Measurements from ENCODE around the gene PRSS1. TPM values are rescaled to one million over a fixed set of nuclear protein-coding genes. Genes with fewer than 3 reads are reported as not detected.
"Not testable (repeated sequence)": the region's sequence is repeated elsewhere in the genome, so short reads cannot be mapped to it uniquely, and the experiment has no call there.

The PRSS1 gene
- total RNA-seq, 1 experiment from 2014 or later: not detected

DNA sequence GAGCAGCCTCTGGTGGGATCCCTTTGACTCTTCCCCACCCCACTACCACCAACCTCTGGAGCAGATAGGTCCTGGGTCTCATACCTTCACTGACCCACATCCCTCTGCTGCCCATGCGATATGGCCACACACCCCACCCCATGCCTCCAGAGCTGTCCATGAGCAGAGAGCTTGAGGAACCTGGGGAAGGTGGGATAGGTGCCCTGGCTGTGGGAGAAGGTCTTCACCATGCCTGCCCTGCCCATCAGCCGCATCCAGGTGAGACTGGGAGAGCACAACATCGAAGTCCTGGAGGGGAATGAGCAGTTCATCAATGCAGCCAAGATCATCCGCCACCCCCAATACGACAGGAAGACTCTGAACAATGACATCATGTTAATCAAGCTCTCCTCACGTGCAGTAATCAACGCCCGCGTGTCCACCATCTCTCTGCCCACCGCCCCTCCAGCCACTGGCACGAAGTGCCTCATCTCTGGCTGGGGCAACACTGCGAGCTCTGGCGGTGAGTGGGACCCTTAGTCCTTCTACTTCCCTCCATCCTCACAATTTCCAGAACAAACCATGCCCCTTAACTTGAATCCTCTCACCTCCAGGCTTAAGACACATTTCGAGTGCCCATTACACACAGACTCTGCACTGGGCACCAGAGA lies 2.4 kb downstream of the PRSS1 start:
- H3K36me3 ChIP-seq (ENCODE audit: insufficient read depth, low read length, poor library complexity, severe bottlenecking); DNase-seq (ENCODE audit: low spot score); BruUV-seq (replicated peaks); CTCF ChIA-PET; H3K4me1 ChIP-seq (ENCODE audit: insufficient read depth, low read length, poor library complexity, severe bottlenecking); H3K27me3 ChIP-seq (replicated peaks; ENCODE audit: insufficient read depth, low read depth, low read length, poor library complexity); intact Hi-C loops (cut with micrococcal nuclease; ENCODE audit: unreplicated experiment); H3K9me3 ChIP-seq (ENCODE audit: low read depth, low read length, poor library complexity, severe bottlenecking); H3K27ac ChIP-seq (ENCODE audit: low read depth, low read length, poor library complexity, severe bottlenecking); POLR2A ChIA-PET (ENCODE audit: low non-redundant PET); H3K4me3 ChIP-seq (ENCODE audit: low read depth, low read length, poor library complexity, severe bottlenecking): not testable (repeated sequence)

DNA sequence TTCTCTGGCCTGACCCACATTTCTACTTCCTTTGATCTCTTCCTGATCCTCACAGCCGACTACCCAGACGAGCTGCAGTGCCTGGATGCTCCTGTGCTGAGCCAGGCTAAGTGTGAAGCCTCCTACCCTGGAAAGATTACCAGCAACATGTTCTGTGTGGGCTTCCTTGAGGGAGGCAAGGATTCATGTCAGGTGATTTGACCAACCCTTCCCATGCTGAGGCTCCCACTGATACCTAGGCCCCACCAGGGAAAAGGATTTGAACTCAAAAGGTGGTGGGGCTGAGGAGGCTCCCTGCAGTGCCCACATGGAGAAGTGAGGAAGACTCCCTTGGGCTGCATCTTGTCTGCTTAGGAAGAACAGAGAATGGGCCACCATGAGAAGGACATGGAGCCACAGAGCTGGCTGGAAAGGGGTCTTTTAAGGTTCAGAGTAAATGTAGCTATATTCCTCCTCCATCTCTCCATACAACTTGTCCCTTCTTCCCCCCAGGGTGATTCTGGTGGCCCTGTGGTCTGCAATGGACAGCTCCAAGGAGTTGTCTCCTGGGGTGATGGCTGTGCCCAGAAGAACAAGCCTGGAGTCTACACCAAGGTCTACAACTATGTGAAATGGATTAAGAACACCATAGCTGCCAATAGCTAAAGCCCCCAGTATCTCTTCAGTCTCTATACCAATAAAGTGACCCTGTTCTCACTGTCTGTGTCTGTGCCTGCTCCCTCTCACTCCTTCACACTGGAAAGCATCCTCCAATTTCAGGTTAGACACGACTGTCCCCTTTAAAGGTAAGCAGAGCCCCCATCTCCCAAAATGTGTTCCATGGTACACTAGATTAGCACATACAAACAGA lies 3.3 kb downstream of the PRSS1 start:
- CTCF ChIA-PET: interaction anchor here (1.4 kb wide), 1 partner anchor 31 kb away, joined by 4 read pairs; no protein-coding TSS in a partner anchor
- no peaks in the 10 kb centered on the region for H3K9me3 ChIP-seq (ENCODE audit: low read depth, low read length, poor library complexity, severe bottlenecking)
- H3K4me3 ChIP-seq (ENCODE audit: low read depth, low read length, poor library complexity, severe bottlenecking): no peak overlapping the region
- TF ChIP-seq EZH2 (IDR thresholded peaks at IDR 0.05; ENCODE audit: borderline replicate concordance, low read depth, low read length, poor library complexity, severe bottlenecking): no peak
- TF ChIP-seq, protein P1, sequence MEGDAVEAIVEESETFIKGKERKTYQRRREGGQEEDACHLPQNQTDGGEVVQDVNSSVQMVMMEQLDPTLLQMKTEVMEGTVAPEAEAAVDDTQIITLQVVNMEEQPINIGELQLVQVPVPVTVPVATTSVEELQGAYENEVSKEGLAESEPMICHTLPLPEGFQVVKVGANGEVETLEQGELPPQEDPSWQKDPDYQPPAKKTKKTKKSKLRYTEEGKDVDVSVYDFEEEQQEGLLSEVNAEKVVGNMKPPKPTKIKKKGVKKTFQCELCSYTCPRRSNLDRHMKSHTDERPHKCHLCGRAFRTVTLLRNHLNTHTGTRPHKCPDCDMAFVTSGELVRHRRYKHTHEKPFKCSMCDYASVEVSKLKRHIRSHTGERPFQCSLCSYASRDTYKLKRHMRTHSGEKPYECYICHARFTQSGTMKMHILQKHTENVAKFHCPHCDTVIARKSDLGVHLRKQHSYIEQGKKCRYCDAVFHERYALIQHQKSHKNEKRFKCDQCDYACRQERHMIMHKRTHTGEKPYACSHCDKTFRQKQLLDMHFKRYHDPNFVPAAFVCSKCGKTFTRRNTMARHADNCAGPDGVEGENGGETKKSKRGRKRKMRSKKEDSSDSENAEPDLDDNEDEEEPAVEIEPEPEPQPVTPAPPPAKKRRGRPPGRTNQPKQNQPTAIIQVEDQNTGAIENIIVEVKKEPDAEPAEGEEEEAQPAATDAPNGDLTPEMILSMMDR (conservative IDR thresholded peaks at IDR 0.05; ENCODE audit: low read depth, low read length): no peak
- H3K27ac ChIP-seq (ENCODE audit: low read depth, low read length, poor library complexity, severe bottlenecking): no peak overlapping the region
- peaks cover 7% of the 10 kb centered on the region for H3K27me3 ChIP-seq (replicated peaks; ENCODE audit: insufficient read depth, low read depth, low read length, poor library complexity)
- H3K36me3 ChIP-seq (ENCODE audit: insufficient read depth, low read length, poor library complexity, severe bottlenecking): no peaks in the 10 kb centered on the region
- no TSS peak for BruUV-seq (replicated peaks)
- POLR2A ChIA-PET (ENCODE audit: low non-redundant PET): no interaction called here
- intact Hi-C loops (cut with micrococcal nuclease; ENCODE audit: unreplicated experiment): no loop called here
- no peak for DNase-seq (ENCODE audit: low spot score)
- no peaks in the 10 kb centered on the region for H3K4me1 ChIP-seq (ENCODE audit: insufficient read depth, low read length, poor library complexity, severe bottlenecking)

DNA sequence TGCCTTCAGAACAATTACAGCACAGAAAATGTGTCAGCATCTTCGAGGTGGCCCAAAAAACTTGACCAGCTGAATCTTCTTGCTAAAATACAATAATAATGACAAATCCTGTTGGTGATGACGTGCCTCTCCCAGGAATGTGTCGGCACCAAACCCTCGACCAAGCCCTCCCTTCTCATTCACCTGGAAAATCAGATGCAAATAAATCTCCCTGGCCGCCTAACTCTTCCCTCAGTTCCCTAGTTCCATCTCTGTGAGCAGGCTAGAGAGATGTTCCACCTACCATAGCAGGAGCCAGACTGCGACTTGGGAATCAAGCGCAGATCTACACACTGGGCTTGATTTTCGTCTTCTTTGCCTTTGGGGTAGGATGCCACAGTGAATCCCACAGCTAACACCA lies 4.1 kb downstream of the PRSS1 start:
- TF ChIP-seq, protein P1 (conservative IDR thresholded peaks at IDR 0.05; ENCODE audit: low read depth, low read length): no peak
- no peak for TF ChIP-seq EZH2 (IDR thresholded peaks at IDR 0.05; ENCODE audit: borderline replicate concordance, low read depth, low read length, poor library complexity, severe bottlenecking)
- DNase-seq (ENCODE audit: low spot score): no peak
- intact Hi-C loops (cut with micrococcal nuclease; ENCODE audit: unreplicated experiment): no loop called here
- ChIA-PET CTCF (interaction anchor here (1.4 kb wide), 1 partner anchor 30 kb away, joined by 4 read pairs; no protein-coding TSS in a partner anchor), POLR2A (ENCODE audit: low non-redundant PET) (no interaction called here)
- H3K36me3 ChIP-seq (ENCODE audit: insufficient read depth, low read length, poor library complexity, severe bottlenecking): no peaks in the 10 kb centered on the region
- H3K27ac ChIP-seq (ENCODE audit: low read depth, low read length, poor library complexity, severe bottlenecking): no peak overlapping the region
- H3K27me3 ChIP-seq (replicated peaks; ENCODE audit: insufficient read depth, low read depth, low read length, poor library complexity): peaks cover 7% of the 10 kb centered on the region
- H3K4me1 ChIP-seq (ENCODE audit: insufficient read depth, low read length, poor library complexity, severe bottlenecking): no peaks in the 10 kb centered on the region
- no peaks in the 10 kb centered on the region for H3K9me3 ChIP-seq (ENCODE audit: low read depth, low read length, poor library complexity, severe bottlenecking)
- BruUV-seq (replicated peaks): no TSS peak
- no peak overlapping the region for H3K4me3 ChIP-seq (ENCODE audit: low read depth, low read length, poor library complexity, severe bottlenecking)

DNA sequence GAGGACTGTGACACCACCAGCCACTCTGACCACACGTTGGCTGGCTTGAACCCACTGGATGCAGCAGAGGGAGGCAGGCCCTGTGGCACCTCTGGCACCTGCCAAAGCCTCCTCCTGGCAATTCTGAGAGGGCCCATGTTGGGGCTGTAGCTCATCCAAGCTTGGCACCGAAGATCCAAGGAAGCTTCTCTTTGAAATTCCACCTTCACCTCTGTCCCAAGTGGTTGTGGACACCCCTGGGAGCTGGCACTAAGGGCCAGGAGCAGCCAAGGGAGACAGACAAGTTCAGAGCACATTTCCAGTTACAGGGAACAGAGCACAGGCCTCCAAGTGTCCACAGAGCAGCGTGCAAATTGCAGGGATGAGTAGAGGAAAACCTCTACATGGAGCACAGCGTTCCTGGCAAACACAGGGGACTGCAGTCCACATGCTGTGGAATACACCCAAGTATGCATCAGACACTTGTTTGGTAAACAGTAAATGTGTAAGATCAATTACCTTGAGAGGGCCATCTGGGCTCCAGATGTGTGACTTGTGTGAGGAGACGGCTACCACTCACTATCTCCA lies 4.7 kb downstream of the PRSS1 start:
- CTCF ChIA-PET: not testable (repeated sequence)

More for the DNA sequence above, 4.7 kb downstream of the PRSS1 start:
- H3K4me1 ChIP-seq (ENCODE audit: insufficient read depth, low read length, poor library complexity, severe bottlenecking); BruUV-seq (replicated peaks); DNase-seq (ENCODE audit: low spot score); H3K9me3 ChIP-seq (ENCODE audit: low read depth, low read length, poor library complexity, severe bottlenecking); H3K27me3 ChIP-seq (replicated peaks; ENCODE audit: insufficient read depth, low read depth, low read length, poor library complexity); H3K4me3 ChIP-seq (ENCODE audit: low read depth, low read length, poor library complexity, severe bottlenecking); H3K36me3 ChIP-seq (ENCODE audit: insufficient read depth, low read length, poor library complexity, severe bottlenecking); H3K27ac ChIP-seq (ENCODE audit: low read depth, low read length, poor library complexity, severe bottlenecking); POLR2A ChIA-PET (ENCODE audit: low non-redundant PET); intact Hi-C loops (cut with micrococcal nuclease; ENCODE audit: unreplicated experiment): not testable (repeated sequence)

Measured in A673 (cell line).